ENCODE measurements around the gene LHFPL3.

DNA sequence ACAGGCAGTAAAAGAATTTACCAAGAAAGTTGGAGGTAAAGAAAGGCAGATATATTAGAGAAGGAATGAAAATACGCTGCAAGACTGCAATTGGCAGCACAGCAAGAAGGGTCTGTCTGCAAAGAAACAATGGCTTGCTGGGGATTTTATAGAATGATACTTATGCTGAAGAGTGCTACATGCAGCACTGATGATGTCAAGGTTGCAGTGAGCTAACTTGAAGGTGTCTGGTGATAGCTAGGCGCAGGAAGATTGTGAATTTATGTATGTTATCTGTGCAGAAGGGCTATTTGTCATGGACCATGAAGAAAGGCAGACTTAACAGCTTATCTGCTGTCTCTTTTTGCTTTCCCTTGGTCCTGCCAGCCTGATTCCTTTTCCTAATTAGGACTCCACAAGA, 366.3 kb downstream of the LHFPL3 start:
- TF ChIP-seq TCF12 (IDR thresholded peaks at IDR 0.05) (no peak), RFX5 (IDR thresholded peaks at IDR 0.05; ENCODE audit: low read length) (no peak), EP300 (IDR thresholded peaks at IDR 0.05; ENCODE audit: borderline replicate concordance in 1 of 2, low read depth in 1 of 2, low read length in 1 of 2) (no peak), NRF1 (IDR thresholded peaks at IDR 0.05; ENCODE audit: low read depth, low read length) (no peak), EZH2phosphoT487 (IDR thresholded peaks at IDR 0.05; ENCODE audit: borderline replicate concordance, low read depth) (no peak)
- TF ChIP-seq, protein P1, sequence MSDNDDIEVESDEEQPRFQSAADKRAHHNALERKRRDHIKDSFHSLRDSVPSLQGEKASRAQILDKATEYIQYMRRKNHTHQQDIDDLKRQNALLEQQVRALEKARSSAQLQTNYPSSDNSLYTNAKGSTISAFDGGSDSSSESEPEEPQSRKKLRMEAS (IDR thresholded peaks at IDR 0.05; ENCODE audit: low read depth), result no peak
- TF ChIP-seq, protein P2, sequence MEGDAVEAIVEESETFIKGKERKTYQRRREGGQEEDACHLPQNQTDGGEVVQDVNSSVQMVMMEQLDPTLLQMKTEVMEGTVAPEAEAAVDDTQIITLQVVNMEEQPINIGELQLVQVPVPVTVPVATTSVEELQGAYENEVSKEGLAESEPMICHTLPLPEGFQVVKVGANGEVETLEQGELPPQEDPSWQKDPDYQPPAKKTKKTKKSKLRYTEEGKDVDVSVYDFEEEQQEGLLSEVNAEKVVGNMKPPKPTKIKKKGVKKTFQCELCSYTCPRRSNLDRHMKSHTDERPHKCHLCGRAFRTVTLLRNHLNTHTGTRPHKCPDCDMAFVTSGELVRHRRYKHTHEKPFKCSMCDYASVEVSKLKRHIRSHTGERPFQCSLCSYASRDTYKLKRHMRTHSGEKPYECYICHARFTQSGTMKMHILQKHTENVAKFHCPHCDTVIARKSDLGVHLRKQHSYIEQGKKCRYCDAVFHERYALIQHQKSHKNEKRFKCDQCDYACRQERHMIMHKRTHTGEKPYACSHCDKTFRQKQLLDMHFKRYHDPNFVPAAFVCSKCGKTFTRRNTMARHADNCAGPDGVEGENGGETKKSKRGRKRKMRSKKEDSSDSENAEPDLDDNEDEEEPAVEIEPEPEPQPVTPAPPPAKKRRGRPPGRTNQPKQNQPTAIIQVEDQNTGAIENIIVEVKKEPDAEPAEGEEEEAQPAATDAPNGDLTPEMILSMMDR (IDR thresholded peaks at IDR 0.05), result no peak

All from SK-N-SH (cell line).